Measurements from ENCODE around the gene GRIN3B.

DNA sequence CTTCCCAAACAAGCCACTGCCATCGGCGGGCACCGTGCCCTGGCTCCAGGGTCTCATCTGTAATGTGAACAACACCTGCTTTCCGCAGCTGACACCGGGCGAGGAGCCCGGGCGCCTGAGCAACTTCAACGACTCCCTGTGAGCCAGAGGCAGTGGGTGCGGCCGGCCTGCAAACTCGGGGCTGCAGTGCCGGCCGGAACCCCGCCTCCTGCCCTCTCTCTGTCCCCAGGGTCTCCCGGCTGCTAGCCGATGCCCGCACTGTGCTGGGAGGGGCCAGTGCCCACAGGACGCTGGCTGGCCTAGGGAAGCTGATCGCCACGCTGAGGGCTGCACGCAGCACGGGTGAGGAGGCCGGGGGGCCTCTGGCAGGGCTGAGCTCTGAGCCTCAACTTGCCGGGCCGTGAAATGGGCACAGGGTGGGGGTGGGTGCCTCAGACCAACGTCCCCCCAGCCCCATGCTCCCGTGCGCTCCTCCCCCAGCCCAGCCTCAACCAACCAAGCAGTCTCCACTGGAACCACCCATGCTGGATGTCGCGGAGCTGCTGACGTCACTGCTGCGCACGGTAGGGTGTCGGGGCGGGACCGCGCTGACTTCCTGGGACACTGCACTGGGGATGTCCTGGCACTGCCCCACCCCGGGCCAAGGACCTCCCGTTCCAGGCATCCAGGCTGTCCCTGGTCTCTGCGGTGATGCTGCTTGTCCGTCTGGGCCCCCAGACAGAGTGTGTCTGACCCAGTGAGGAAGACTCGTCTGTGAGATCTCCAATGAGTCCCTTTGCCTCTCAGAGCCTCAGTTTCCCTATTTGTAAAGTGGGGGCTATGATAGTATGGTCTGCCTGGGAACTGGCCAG is 41.8 kb downstream of the GRIN3B start:
- TF ChIP-seq BCL11A (IDR thresholded peaks at IDR 0.05; ENCODE audit: low read depth, low read length), result no peak
- TF ChIP-seq, protein P1, sequence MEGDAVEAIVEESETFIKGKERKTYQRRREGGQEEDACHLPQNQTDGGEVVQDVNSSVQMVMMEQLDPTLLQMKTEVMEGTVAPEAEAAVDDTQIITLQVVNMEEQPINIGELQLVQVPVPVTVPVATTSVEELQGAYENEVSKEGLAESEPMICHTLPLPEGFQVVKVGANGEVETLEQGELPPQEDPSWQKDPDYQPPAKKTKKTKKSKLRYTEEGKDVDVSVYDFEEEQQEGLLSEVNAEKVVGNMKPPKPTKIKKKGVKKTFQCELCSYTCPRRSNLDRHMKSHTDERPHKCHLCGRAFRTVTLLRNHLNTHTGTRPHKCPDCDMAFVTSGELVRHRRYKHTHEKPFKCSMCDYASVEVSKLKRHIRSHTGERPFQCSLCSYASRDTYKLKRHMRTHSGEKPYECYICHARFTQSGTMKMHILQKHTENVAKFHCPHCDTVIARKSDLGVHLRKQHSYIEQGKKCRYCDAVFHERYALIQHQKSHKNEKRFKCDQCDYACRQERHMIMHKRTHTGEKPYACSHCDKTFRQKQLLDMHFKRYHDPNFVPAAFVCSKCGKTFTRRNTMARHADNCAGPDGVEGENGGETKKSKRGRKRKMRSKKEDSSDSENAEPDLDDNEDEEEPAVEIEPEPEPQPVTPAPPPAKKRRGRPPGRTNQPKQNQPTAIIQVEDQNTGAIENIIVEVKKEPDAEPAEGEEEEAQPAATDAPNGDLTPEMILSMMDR (IDR thresholded peaks at IDR 0.05 in 2 of 3, conservative IDR thresholded peaks at IDR 0.05 in 1 of 3; ENCODE audit: control insufficient read depth in 2 of 3, extremely low read depth in 1 of 3, insufficient read depth in 1 of 3, low read depth in 3 of 3, low read length in 3 of 3), result no peak
- no peak for TF ChIP-seq POLR2AphosphoS5 (IDR thresholded peaks at IDR 0.05; ENCODE audit: low read length)
- no peak for TF ChIP-seq NFIC (IDR thresholded peaks at IDR 0.05; ENCODE audit: low read depth, low read length)
- TF ChIP-seq POLR2A (IDR thresholded peaks at IDR 0.05; ENCODE audit: low read depth, low read length), result no peak

Data from GM12878 (cell line).